Endothelial cell of umbilical vein (primary cell): ENCODE measurements around the gene DOCK4. TPM values are rescaled to one million over a fixed set of nuclear protein-coding genes. Genes with fewer than 3 reads are reported as not detected.
A peak's percentile ranks its signal among the peaks of the same experiment; 100 is the strongest.

Experiments
- BruUV-seq: library from RNA; stranded (reverse); fragments of 400-500 nt; replicated peaks from 2 replicates; lab custom pipeline; 2021; lab: Mats Ljungman, UMichigan
- CTCF ChIA-PET: fragments of 300-600, 350-600 bp; sonication (Branson Sonifier 250); formaldehyde crosslinking; loops from one replicate; lab custom pipeline; 2021; ENCODE audit warnings: antibody characterized with exemption, inconsistent platforms; lab: Charles Lee
- POLR2A ChIA-PET: fragments of 300-600, 350-600 bp; sonication (Branson Sonifier 250); formaldehyde crosslinking; loops from one replicate; lab custom pipeline; 2021; ENCODE audit warnings: antibody characterized with exemption, inconsistent platforms; lab: Charles Lee
- DNase-seq: peaks from one replicate; pipeline ENCODE4 v3.0.0-alpha.2; 2011; ENCODE audit warnings: low read depth, low spot score
- FAIRE-seq: peaks from 2 replicates; lab custom pipeline; 2011; peaks lifted over from hg19 to GRCh38; lab: Jason Lieb, UNC
- H2AFZ ChIP-seq: 2 replicates; pipeline ENCODE4 v1.6.0; 2012; ENCODE audit warnings: low read depth, low read length, control low read depth, inconsistent platforms
- H3K27ac ChIP-seq: 2 replicates; pipeline ENCODE4 v1.5.1; 2011; ENCODE audit warnings: low read depth, mild to moderate bottlenecking, control low read depth, low read length, moderate library complexity; ENCODE audit not compliant: insufficient read depth
- H3K27me3 ChIP-seq, 2 experiments: 2 replicates each; pipeline versions ENCODE4 v1.6.0 to v1.6.1; 2011; ENCODE audit warnings: low read length in 2 of 2, mixed read lengths in 1 of 2; ENCODE audit not compliant: control insufficient read depth in 2 of 2, insufficient read depth in 2 of 2
- H3K36me3 ChIP-seq, 2 experiments: 2 replicates in 1 of 2; 3 replicates in 1 of 2; pipeline ENCODE4 v1.5.1; 2011; ENCODE audit warnings: low read length in 2 of 2, mild to moderate bottlenecking in 1 of 2, moderate library complexity in 1 of 2; ENCODE audit not compliant: control insufficient read depth in 2 of 2, insufficient read depth in 2 of 2; ENCODE audit errors: extremely low read depth in 1 of 2
- H3K4me1 ChIP-seq: 3 replicates; pipeline ENCODE4 v1.5.1; 2011; ENCODE audit warnings: mild to moderate bottlenecking, low read length; ENCODE audit not compliant: control insufficient read depth, insufficient read depth; ENCODE audit errors: extremely low read depth
- H3K4me2 ChIP-seq: 2 replicates; pipeline ENCODE4 v1.6.1; 2011; ENCODE audit warnings: low read length, control low read depth, mixed read lengths; ENCODE audit not compliant: insufficient read depth
- H3K4me3 ChIP-seq, 3 experiments: fragments of 200-600 bp in 1 of 3; sonication (generic), shearing (Covaris generic) in 1 of 3; replicated peaks in 1 of 3; 2 replicates each; pipeline ENCODE4 v1.5.1; 2011 to 2016; ENCODE audit warnings: control low read depth in 3 of 3, low read length in 3 of 3, mild to moderate bottlenecking in 2 of 3, inconsistent platforms in 1 of 3, low read depth in 1 of 3, moderate library complexity in 1 of 3; ENCODE audit not compliant: insufficient read depth in 1 of 3
- H3K79me2 ChIP-seq: 2 replicates; pipeline ENCODE4 v1.6.0; 2012; ENCODE audit warnings: low read length, inconsistent platforms; ENCODE audit not compliant: control insufficient read depth, insufficient read depth
- H3K9ac ChIP-seq: replicated peaks from 2 replicates; pipeline ENCODE3; 2011; ENCODE audit warnings: low read length, control low read depth; ENCODE audit not compliant: insufficient read depth; ENCODE audit errors: extremely low read depth
- H3K9me1 ChIP-seq: replicated peaks from 3 replicates; pipeline ENCODE4 v1.6.0; 2011; ENCODE audit warnings: mild to moderate bottlenecking, low read length; ENCODE audit not compliant: control insufficient read depth, insufficient read depth; ENCODE audit errors: extremely low read depth
- H3K9me3 ChIP-seq: replicated peaks from 2 replicates; pipeline ENCODE4 v1.5.1; 2012; ENCODE audit warnings: low read length, inconsistent platforms; ENCODE audit not compliant: control insufficient read depth, insufficient read depth
- H4K20me1 ChIP-seq: replicated peaks from 2 replicates; pipeline ENCODE3; 2011; ENCODE audit warnings: mild to moderate bottlenecking, low read length; ENCODE audit not compliant: control insufficient read depth, insufficient read depth; ENCODE audit errors: extremely low read depth
- CTCF ChIP-seq, 2 donors: IDR thresholded peaks; 1 replicate in 1 of 2; 2 replicates in 1 of 2; pipeline ENCODE4 v1.5.1; 2011; ENCODE audit warnings: low read length in 2 of 2, mild to moderate bottlenecking in 2 of 2, moderate library complexity in 2 of 2, control low read depth in 1 of 2, inconsistent platforms in 1 of 2, low read depth in 1 of 2; ENCODE audit not compliant: insufficient read depth in 1 of 2; ENCODE audit errors: extremely low read depth in 1 of 2
- FOS ChIP-seq: IDR thresholded peaks from 2 replicates; pipeline ENCODE4 v1.6.1; 2011; ENCODE audit warnings: mild to moderate bottlenecking, low read length, moderate library complexity, borderline replicate concordance; ENCODE audit not compliant: insufficient read depth
- GATA2 ChIP-seq: IDR thresholded peaks from 2 replicates; pipeline ENCODE4 v1.7.0; 2011; ENCODE audit warnings: low read depth, mild to moderate bottlenecking, moderate library complexity, mixed read lengths, low read length; ENCODE audit not compliant: insufficient read length, insufficient read depth
- MAX ChIP-seq: IDR thresholded peaks from 2 replicates; pipeline ENCODE4 v1.6.1; 2011; ENCODE audit not compliant: insufficient read depth, insufficient read length
- POLR2A ChIP-seq: IDR thresholded peaks from 2 replicates; pipeline ENCODE4 v1.6.1; 2012; ENCODE audit warnings: low read depth, mild to moderate bottlenecking, control low read depth, low read length
- POLR2AphosphoS5 ChIP-seq: IDR thresholded peaks from 2 replicates; pipeline ENCODE4 v1.6.1; 2012; ENCODE audit warnings: low read depth, mild to moderate bottlenecking, control low read depth, low read length, moderate library complexity; ENCODE audit not compliant: insufficient read depth
- dilution Hi-C: fragments of 300-500 bp; cut with MboI; formaldehyde crosslinking; loops from one replicate; pipeline ENCODE4 v1.15.0; 2019; ENCODE audit warnings: low sequenced_read_pairs; ENCODE audit not compliant: extremely low pct_ligation_motif_present
- intact Hi-C: fragments of 100-400 bp; cut with micrococcal nuclease; formaldehyde crosslinking; loops from one replicate; pipeline ENCODE4 v1.10.0; 2022
- polyA plus RNA-seq, 4 experiments: library from polyadenylated mRNA; depleted of rRNA in 3 of 4; stranded (reverse) in 3 of 4; unstranded in 1 of 4; fragments of >200 nt; gene quantifications; 2 replicates each; pipeline versions ENCODE4 v1.2.1 to v1.2.3, GENCODE V29; 2011 to 2012; ENCODE audit warnings: missing spikeins in 1 of 4
- total RNA-seq: library from RNA; stranded (reverse); gene quantifications from 2 replicates; pipeline ENCODE4 v1.2.3, GENCODE V29; 2021

The DOCK4 gene
- total and polyA plus RNA-seq, 2 donors (not counting 3 experiments of a cell fraction or from before 2014, with no cell fraction given) = 47.4 to 164 TPM

GRCh38 chr7:112160130-112160770, 45.9 kb downstream of the DOCK4 start:
- POLR2A ChIA-PET = interaction anchor here (1.0 to 2.5 kb wide), 4 partner anchors 16 to 80 kb away, joined by 3 to 14 read pairs (median 3); partner anchors contain the start of genes DOCK4 and ZNF277
- Histone ChIP-seq H3K9me1 (no peaks in the 10 kb centered on the region), H4K20me1 (peaks cover 2% of the 10 kb centered on the region), H3K27ac (peak overlapping the region; percentile 81), H3K27me3 (no peaks in the 10 kb centered on the region), H2AFZ (no peak overlapping the region), H3K4me1 (peaks cover 65% of the 10 kb centered on the region), H3K79me2 (peaks cover 95% of the 10 kb centered on the region), H3K4me3 (peak overlapping the region in 1 of 3 experiments; percentile 25), H3K9me3 (no peaks in the 10 kb centered on the region), H3K36me3 (no peaks in the 10 kb centered on the region), H3K9ac (peak overlapping the region; percentile 36), H3K4me2 (peak overlapping the region; percentile 81)
- intact Hi-C loops = loop anchor here (1.0 kb wide), 2 partner anchors 80 to 173 kb away; no protein-coding TSS in a partner anchor
- dilution Hi-C loops = no loop called here
- TF ChIP-seq GATA2 (peak; percentile 88), POLR2A (peak; percentile 77), CTCF (IDR thresholded peaks at IDR 0.05; ENCODE audit: extremely low read depth in 1 of 2, insufficient read depth in 1 of 2, low read depth in 1 of 2, low read length in 2 of 2) (no peak), FOS (peak; percentile 48), POLR2AphosphoS5 (peak; percentile 67), MAX (no peak)
- FAIRE-seq (peak; percentile 70), DNase-seq (peak; percentile 94)
- BruUV-seq = TSS peak; percentile 13
- CTCF ChIA-PET = interaction anchor here (0.7 to 2.3 kb wide), 9 partner anchors 10 to 60 kb away, joined by 3 to 8 read pairs (median 4); partner anchors contain the start of gene DOCK4
